Measurements from ENCODE around the gene PTPRN2.

PTPRN2 gene

GRCh38 chr7:158482480-158482879 is 105.1 kb downstream of the PTPRN2 start:
- DNase-seq (ENCODE audit: low spot score), result no peak
- in situ Hi-C loops (cut with MboI; ENCODE audit: low sequenced_read_pairs, unreplicated experiment), result no loop called here
- TF ChIP-seq, protein P1, sequence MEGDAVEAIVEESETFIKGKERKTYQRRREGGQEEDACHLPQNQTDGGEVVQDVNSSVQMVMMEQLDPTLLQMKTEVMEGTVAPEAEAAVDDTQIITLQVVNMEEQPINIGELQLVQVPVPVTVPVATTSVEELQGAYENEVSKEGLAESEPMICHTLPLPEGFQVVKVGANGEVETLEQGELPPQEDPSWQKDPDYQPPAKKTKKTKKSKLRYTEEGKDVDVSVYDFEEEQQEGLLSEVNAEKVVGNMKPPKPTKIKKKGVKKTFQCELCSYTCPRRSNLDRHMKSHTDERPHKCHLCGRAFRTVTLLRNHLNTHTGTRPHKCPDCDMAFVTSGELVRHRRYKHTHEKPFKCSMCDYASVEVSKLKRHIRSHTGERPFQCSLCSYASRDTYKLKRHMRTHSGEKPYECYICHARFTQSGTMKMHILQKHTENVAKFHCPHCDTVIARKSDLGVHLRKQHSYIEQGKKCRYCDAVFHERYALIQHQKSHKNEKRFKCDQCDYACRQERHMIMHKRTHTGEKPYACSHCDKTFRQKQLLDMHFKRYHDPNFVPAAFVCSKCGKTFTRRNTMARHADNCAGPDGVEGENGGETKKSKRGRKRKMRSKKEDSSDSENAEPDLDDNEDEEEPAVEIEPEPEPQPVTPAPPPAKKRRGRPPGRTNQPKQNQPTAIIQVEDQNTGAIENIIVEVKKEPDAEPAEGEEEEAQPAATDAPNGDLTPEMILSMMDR (IDR thresholded peaks at IDR 0.05; ENCODE audit: borderline replicate concordance, control extremely low read depth, extremely low read depth, insufficient read depth, missing control alignments), result no peak

GRCh38 chr7:158479664-158480025 is 108.0 kb downstream of the PTPRN2 start:
- in situ Hi-C loops (cut with MboI; ENCODE audit: low sequenced_read_pairs, unreplicated experiment), result no loop called here
- TF ChIP-seq, protein P1 (IDR thresholded peaks at IDR 0.05; ENCODE audit: borderline replicate concordance, control extremely low read depth, extremely low read depth, insufficient read depth, missing control alignments), result no peak
- DNase-seq (ENCODE audit: low spot score), result no peak

GRCh38 chr7:158479021-158479663 is 108.5 kb downstream of the PTPRN2 start:
- TF ChIP-seq, protein P1 (IDR thresholded peaks at IDR 0.05; ENCODE audit: borderline replicate concordance, control extremely low read depth, extremely low read depth, insufficient read depth, missing control alignments), result no peak
- no peak for DNase-seq (ENCODE audit: low spot score)
- in situ Hi-C loops (cut with MboI; ENCODE audit: low sequenced_read_pairs, unreplicated experiment), result no loop called here

- in situ Hi-C loops (cut with MboI; ENCODE audit: low sequenced_read_pairs, unreplicated experiment), result no loop called here
- DNase-seq (ENCODE audit: low spot score), result no peak
- TF ChIP-seq, protein P1 (IDR thresholded peaks at IDR 0.05; ENCODE audit: borderline replicate concordance, control extremely low read depth, extremely low read depth, insufficient read depth, missing control alignments), result no peak
These were observed 109.8 kb downstream of the PTPRN2 start for GRCh38 chr7:158477866-158478265.

GRCh38 chr7:158476331-158476932 is 111.2 kb downstream of the PTPRN2 start:
- in situ Hi-C loops (cut with MboI; ENCODE audit: low sequenced_read_pairs, unreplicated experiment), result no loop called here
- DNase-seq (ENCODE audit: low spot score), result no peak
- TF ChIP-seq, protein P1 (IDR thresholded peaks at IDR 0.05; ENCODE audit: borderline replicate concordance, control extremely low read depth, extremely low read depth, insufficient read depth, missing control alignments), result no peak

DNA sequence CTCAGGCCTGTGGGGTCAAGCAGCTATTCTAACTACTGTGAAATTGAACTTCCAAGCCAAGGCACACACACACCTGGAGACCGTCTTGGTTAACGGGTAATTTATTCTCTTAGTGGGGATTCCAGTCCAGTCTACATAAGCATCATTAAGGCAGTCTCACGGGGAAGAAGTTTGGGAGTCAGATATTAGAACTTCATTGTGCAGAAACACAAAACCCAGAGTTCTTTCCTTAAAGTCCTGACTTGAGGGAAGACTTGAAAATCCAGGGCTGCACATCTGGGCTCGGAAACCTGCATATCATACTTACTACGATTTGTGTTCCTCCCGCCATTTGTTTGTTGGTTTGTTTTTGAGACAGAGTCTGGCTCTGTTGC is 112.0 kb downstream of the PTPRN2 start:
- no peak for DNase-seq (ENCODE audit: low spot score)
- in situ Hi-C loops (cut with MboI; ENCODE audit: low sequenced_read_pairs, unreplicated experiment), result no loop called here

More for the DNA sequence above, 112.0 kb downstream of the PTPRN2 start:
- TF ChIP-seq, protein P1 (IDR thresholded peaks at IDR 0.05; ENCODE audit: borderline replicate concordance, control extremely low read depth, extremely low read depth, insufficient read depth, missing control alignments), result no peak
